ENCODE results near the gene NLRC3. TPM values are rescaled to one million over a fixed set of nuclear protein-coding genes. Genes with fewer than 3 reads are reported as not detected.

The NLRC3 gene
- total RNA-seq, 4 donors from 2014 or later: 0.59 to 0.90 (median 0.75) TPM

- Histone ChIP-seq H3K27ac (peak overlapping the region in 1 of 4 donors; percentile 11), H3K4me3 (no peak overlapping the region), H3K36me3 (peaks cover 0 to 93% (median 3%) of the 10 kb centered on the region in 3 donors), H3K27me3 (no peaks in the 10 kb centered on the region), H3K4me1 (peaks cover 0 to 15% (median 0%) of the 10 kb centered on the region in 4 donors), H3K9me3 (no peaks in the 10 kb centered on the region)
- no peak for DNase-seq (ENCODE audit: low spot score in 2 of 2)
- 61 to 67% methylated on average over 6 of the region's 6 CpGs for WGBS, 2 donors
- no peak for TF ChIP-seq POLR2A (IDR thresholded peaks at IDR 0.05)
- no peak for TF ChIP-seq EP300 (IDR thresholded peaks at IDR 0.05)
Measured at GRCh38 chr16:3518292-3518985, 58.8 kb downstream of the NLRC3 start.

DNA sequence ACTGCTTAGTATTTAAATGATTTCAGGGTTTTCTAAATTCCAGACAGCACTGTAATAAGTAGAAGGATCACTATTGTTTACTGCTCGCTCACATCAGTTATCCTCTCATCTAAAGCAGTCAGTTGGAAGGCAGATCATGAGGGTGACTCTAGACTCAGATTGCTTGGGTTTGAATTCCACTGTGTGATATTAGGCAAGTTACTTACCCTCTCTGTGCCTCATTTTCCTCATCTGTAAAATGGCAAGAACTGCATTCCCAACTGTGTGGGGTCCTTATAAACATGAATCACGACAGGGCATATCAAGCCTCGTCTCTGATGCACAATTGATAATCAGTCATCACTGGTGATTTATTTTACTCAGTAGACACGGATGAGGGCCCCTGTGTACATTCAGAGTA lies 61.3 kb downstream of the NLRC3 start:
- peaks cover 0 to 100% (median 0%) of the 10 kb centered on the region in 3 donors for H3K36me3 ChIP-seq
- no peak overlapping the region for H3K4me3 ChIP-seq
- H3K27ac ChIP-seq: no peak overlapping the region
- TF ChIP-seq EP300 (IDR thresholded peaks at IDR 0.05): no peak
- TF ChIP-seq CTCF (IDR thresholded peaks at IDR 0.05): no peak
- TF ChIP-seq POLR2A (IDR thresholded peaks at IDR 0.05): no peak
- no peak for DNase-seq (ENCODE audit: low spot score in 2 of 2)
- 92 to 93% methylated on average over 4 of the region's 4 CpGs for WGBS, 2 donors
- no peaks in the 10 kb centered on the region for H3K9me3 ChIP-seq
- H3K4me1 ChIP-seq: peaks cover 0 to 13% (median 0%) of the 10 kb centered on the region in 4 donors
- H3K27me3 ChIP-seq: no peaks in the 10 kb centered on the region

DNA sequence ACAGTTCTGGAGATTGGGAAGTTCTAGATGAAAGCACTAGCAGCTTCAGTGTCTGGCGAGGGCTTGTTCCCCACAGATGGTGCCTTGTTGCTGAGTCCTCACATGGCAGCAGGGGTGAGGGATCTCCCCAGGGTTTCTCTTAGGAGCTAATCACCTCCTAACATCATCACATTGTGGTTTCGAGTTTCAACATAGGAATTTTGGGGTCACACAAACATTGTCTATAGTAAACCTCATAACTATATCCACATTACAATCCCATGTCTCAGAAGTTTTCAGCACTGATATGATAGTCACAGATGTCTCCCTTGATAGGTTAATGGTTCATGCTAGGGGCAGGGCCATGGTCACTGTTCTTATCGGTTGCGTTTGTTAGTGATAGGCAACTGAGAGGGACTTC lies 62.6 kb downstream of the NLRC3 start:
- Histone ChIP-seq H3K4me3 (no peak overlapping the region), H3K27ac (no peak overlapping the region), H3K36me3 (peaks cover 0 to 100% (median 0%) of the 10 kb centered on the region in 3 donors), H3K4me1 (peaks cover 0 to 7% (median 0%) of the 10 kb centered on the region in 4 donors), H3K27me3 (no peaks in the 10 kb centered on the region), H3K9me3 (no peaks in the 10 kb centered on the region)
- WGBS, 2 donors: 81 to 85% methylated on average over 4 of the region's 4 CpGs
- no peak for DNase-seq (ENCODE audit: low spot score in 2 of 2)
- no peak for TF ChIP-seq CTCF (IDR thresholded peaks at IDR 0.05)
- TF ChIP-seq POLR2A (IDR thresholded peaks at IDR 0.05): no peak
- no peak for TF ChIP-seq EP300 (IDR thresholded peaks at IDR 0.05)

DNA sequence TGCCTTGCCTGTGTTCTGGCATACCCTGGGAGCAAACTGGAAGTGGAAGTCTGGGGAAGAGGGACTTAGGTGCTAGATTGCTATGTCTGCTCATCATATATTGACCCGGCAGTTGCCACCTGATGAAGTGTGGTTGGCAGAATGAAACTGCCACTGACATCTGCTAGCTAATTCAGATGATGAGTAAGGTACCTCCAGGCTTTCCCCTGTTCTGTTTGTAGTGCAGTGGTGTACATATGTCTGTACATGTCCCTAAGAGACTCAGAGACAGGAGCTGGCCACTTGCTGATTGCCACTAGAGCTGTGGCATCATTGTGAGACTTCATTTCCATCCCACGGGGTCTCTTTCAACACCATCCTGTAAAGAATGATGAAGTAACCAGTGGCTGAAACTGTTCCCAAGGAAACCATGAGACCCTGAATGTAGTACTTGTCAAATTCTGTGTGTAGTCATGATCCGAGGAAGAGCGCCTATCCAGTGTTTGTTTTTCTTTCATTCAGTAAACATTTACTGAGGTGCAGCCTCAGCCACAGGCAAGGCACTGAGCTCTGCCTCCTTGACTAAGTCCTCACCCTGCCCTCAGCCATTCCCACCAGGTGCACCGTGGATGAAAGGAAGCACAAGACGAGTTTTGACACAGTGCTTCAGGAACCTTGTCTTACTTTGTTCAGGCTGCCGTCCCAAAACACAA lies 63.2 kb downstream of the NLRC3 start:
- Histone ChIP-seq H3K27ac (no peak overlapping the region), H3K36me3 (peaks cover 0 to 100% (median 0%) of the 10 kb centered on the region in 3 donors), H3K27me3 (no peaks in the 10 kb centered on the region), H3K4me3 (no peak overlapping the region), H3K9me3 (no peaks in the 10 kb centered on the region), H3K4me1 (peaks cover 0 to under 1% (median 0%) of the 10 kb centered on the region in 4 donors)
- DNase-seq (ENCODE audit: low spot score in 2 of 2): no peak
- TF ChIP-seq POLR2A (IDR thresholded peaks at IDR 0.05) (no peak), EP300 (IDR thresholded peaks at IDR 0.05) (no peak), CTCF (IDR thresholded peaks at IDR 0.05) (no peak)
- 85 to 86% methylated on average over 7 of the region's 7 CpGs for WGBS, 2 donors

DNA sequence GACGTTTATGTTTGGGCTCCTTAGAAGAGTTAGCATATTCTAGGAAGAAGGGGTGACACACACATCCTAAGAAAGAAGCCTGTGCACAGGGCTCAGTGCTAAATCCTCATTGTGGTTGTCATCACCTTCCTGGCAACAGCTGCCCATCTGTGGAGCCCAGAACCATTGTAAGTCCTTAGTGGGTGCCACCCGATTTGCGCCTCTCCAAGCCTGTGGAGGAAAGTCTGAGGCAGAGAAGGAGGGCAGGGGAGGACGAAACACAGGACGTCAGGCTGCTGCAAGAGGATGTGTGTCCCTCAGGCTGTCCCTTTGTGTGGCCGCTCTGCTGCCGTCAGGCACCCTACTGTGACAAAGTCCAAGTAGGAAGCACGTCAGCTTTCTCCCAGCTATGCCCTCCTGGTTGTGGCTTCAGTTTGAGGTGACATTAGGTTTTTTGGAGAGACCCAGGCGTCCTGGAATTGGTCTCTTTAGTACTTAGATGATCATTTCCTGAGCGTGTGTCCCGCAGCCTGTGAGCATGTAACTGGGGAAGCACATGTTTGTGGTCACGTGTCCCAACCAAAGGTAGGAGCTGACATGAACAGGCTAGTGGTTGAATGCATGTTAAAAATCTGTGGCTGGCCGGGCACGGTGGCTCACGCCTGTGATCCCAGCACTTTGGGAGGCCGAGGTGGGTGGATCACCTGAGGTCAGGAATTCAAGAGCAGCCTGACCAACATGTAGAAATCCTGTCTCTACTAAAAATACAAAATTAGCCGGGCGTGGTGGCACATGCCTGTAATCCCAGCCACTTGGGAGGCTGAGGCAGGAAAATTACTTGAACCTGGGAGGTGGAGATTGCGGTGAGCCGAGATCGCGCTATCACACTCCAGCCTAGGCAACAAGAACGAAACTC lies 65.7 kb downstream of the NLRC3 start:
- H3K27ac ChIP-seq: no peak overlapping the region
- no peaks in the 10 kb centered on the region for H3K27me3 ChIP-seq
- DNase-seq (ENCODE audit: low spot score in 2 of 2): no peak
- peaks cover 0 to 98% (median 2%) of the 10 kb centered on the region in 3 donors for H3K36me3 ChIP-seq
- H3K4me3 ChIP-seq: no peak overlapping the region
- no peaks in the 10 kb centered on the region for H3K9me3 ChIP-seq
- H3K4me1 ChIP-seq: no peaks in the 10 kb centered on the region
- 89 to 92% methylated on average over 21 to 23 of the region's 23 CpGs for WGBS, 2 donors
- TF ChIP-seq CTCF (IDR thresholded peaks at IDR 0.05) (no peak), EP300 (IDR thresholded peaks at IDR 0.05) (no peak), POLR2A (IDR thresholded peaks at IDR 0.05) (no peak)
